Measurements from ENCODE around the gene UNC93B1. TPM values are rescaled to one million over a fixed set of nuclear protein-coding genes. Genes with fewer than 3 reads are reported as not detected.

Gene UNC93B1
- total and polyA plus RNA-seq, 12 donors: 3.2 to 18.2 (median 6.8) TPM

DNA sequence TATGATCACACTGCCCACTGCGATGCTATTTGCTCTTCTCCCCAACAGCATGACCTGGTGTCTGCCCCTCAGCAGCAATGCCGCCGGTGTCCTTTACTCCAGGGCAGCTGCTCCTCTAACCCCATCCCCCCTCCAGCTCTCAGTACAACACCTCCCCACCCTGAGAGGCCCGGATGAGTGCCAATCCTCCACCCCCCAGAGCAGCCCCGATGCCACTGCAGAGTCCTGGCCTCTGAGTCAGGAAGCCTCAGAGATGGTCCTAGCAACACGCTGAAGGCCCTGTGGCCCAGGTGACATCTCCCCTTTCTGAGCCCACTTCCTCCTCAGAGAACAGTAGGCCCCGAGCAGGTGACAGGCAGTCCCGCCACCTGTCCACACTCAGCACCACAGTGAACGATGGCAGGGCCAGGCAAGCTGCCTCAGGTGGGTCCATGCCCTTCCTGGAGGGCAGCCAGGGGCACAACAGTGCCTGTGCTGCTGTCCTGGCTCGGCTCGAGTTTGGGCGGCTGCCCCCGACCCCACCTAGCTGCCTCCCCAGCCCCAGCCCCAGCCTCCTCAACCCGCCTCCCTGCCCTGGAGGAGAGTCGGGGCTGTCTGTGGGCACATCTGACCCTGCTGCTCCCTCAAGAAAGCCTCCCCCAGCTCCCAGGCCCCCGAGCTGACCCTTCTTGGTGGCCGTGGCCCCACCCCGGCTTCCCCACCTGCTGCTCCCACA, 22.7 kb upstream of the UNC93B1 start:
- no peak overlapping the region for H3K4me3 ChIP-seq
- peaks cover 0 to 13% (median 0%) of the 10 kb centered on the region in 11 donors for H3K9me3 ChIP-seq
- no peaks in the 10 kb centered on the region for H3K27me3 ChIP-seq
- H3K4me1 ChIP-seq: peaks cover 2 to 19% (median 11%) of the 10 kb centered on the region in 9 donors
- intact Hi-C loops (cut with DNase I): no loop called here
- no peak for ATAC-seq
- WGBS, 2 donors: 85 to 90% methylated on average over 18 of the region's 18 CpGs
- no peak overlapping the region for H3K27ac ChIP-seq
- DNase-seq: no peak
- H3K36me3 ChIP-seq: peaks cover 0 to 47% (median 0%) of the 10 kb centered on the region in 9 donors
- TF ChIP-seq, protein P1, sequence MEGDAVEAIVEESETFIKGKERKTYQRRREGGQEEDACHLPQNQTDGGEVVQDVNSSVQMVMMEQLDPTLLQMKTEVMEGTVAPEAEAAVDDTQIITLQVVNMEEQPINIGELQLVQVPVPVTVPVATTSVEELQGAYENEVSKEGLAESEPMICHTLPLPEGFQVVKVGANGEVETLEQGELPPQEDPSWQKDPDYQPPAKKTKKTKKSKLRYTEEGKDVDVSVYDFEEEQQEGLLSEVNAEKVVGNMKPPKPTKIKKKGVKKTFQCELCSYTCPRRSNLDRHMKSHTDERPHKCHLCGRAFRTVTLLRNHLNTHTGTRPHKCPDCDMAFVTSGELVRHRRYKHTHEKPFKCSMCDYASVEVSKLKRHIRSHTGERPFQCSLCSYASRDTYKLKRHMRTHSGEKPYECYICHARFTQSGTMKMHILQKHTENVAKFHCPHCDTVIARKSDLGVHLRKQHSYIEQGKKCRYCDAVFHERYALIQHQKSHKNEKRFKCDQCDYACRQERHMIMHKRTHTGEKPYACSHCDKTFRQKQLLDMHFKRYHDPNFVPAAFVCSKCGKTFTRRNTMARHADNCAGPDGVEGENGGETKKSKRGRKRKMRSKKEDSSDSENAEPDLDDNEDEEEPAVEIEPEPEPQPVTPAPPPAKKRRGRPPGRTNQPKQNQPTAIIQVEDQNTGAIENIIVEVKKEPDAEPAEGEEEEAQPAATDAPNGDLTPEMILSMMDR (IDR thresholded peaks at IDR 0.05): no peak

- peaks cover 0 to 12% (median 7%) of the 10 kb centered on the region in 9 donors for H3K4me1 ChIP-seq
- intact Hi-C loops (cut with DNase I): no loop called here
- WGBS, 2 donors: 82 to 83% methylated on average over 5 of the region's 5 CpGs
- H3K36me3 ChIP-seq: peaks cover 0 to 53% (median 0%) of the 10 kb centered on the region in 9 donors
- TF ChIP-seq, protein P1 (IDR thresholded peaks at IDR 0.05): no peak
- peaks cover 0 to 13% (median 0%) of the 10 kb centered on the region in 11 donors for H3K9me3 ChIP-seq
- no peaks in the 10 kb centered on the region for H3K27me3 ChIP-seq
- DNase-seq: no peak
- H3K4me3 ChIP-seq: no peak overlapping the region
- no peak for ATAC-seq
- no peak overlapping the region for H3K27ac ChIP-seq
Measured at GRCh38 chr11:68025047-68025446, 21.1 kb upstream of the UNC93B1 start.

- WGBS, 2 donors: 91 to 93% methylated on average over 5 of the region's 5 CpGs
- H3K4me1 ChIP-seq: peaks cover 0 to 7% (median 2%) of the 10 kb centered on the region in 9 donors
- no peak overlapping the region for H3K4me3 ChIP-seq
- H3K9me3 ChIP-seq: peaks cover 0 to 13% (median 0%) of the 10 kb centered on the region in 11 donors
- TF ChIP-seq, protein P1 (IDR thresholded peaks at IDR 0.05): no peak
- no peak overlapping the region for H3K27ac ChIP-seq
- intact Hi-C loops (cut with DNase I): no loop called here
- H3K27me3 ChIP-seq: no peaks in the 10 kb centered on the region
- DNase-seq (no peak), ATAC-seq (no peak)
- H3K36me3 ChIP-seq: peaks cover 0 to 53% (median 0%) of the 10 kb centered on the region in 9 donors
Measured at GRCh38 chr11:68024508-68024907, 20.6 kb upstream of the UNC93B1 start.

GRCh38 chr11:68022531-68022930, 18.6 kb upstream of the UNC93B1 start:
- Histone ChIP-seq H3K27me3 (no peaks in the 10 kb centered on the region), H3K4me1 (peaks cover 0 to under 1% (median 0%) of the 10 kb centered on the region in 9 donors), H3K27ac (no peak overlapping the region), H3K36me3 (peaks cover 0 to 56% (median 0%) of the 10 kb centered on the region in 9 donors), H3K4me3 (no peak overlapping the region), H3K9me3 (peaks cover 0 to 13% (median 0%) of the 10 kb centered on the region in 11 donors)
- DNase-seq (no peak), ATAC-seq (no peak)
- 87 to 89% methylated on average over 13 of the region's 13 CpGs for WGBS, 2 donors
- intact Hi-C loops (cut with DNase I): no loop called here
- TF ChIP-seq, protein P1 (IDR thresholded peaks at IDR 0.05): no peak

All from heart right ventricle (tissue), 16 donors.